Fibroblast of lung (primary cell): ENCODE data around the gene CDH26. TPM values are rescaled to one million over a fixed set of nuclear protein-coding genes. Genes with fewer than 3 reads are reported as not detected.

Experiments
- DNase-seq, 2 donors: peaks; one replicate each; pipeline versions ENCODE4 v3.0.0 to v3.0.0-alpha.2; 2010; ENCODE audit warnings: low read depth in 2 of 2
- H2AFZ ChIP-seq: 2 replicates; pipeline ENCODE4 v1.5.1; 2012; ENCODE audit warnings: low read length, control low read depth, inconsistent platforms
- H3K27ac ChIP-seq: 2 replicates; pipeline ENCODE4 v1.5.1; 2011; ENCODE audit warnings: low read length, control low read depth; ENCODE audit not compliant: insufficient read depth
- H3K27me3 ChIP-seq: 2 replicates; pipeline ENCODE4 v1.5.1; 2011; ENCODE audit warnings: mild to moderate bottlenecking, low read length; ENCODE audit not compliant: control insufficient read depth, insufficient read depth
- H3K36me3 ChIP-seq: 2 replicates; pipeline ENCODE4 v1.5.1; 2011; ENCODE audit warnings: low read length; ENCODE audit not compliant: control insufficient read depth, insufficient read depth
- H3K4me1 ChIP-seq: 2 replicates; pipeline ENCODE4 v1.5.1; 2011; ENCODE audit warnings: low read length; ENCODE audit not compliant: control insufficient read depth, insufficient read depth; ENCODE audit errors: extremely low read depth
- H3K4me2 ChIP-seq: 2 replicates; pipeline ENCODE4 v1.5.1; 2011; ENCODE audit warnings: low read length, control low read depth; ENCODE audit not compliant: insufficient read depth; ENCODE audit errors: extremely low read depth
- H3K4me3 ChIP-seq, 4 experiments: fragments of 200-600 bp in 1 of 4; sonication (generic) in 1 of 4; replicated peaks in 1 of 4; 2 replicates each; pipeline ENCODE4 v1.5.1; 2011 to 2016; ENCODE audit warnings: low read length in 4 of 4, low read depth in 3 of 4, mild to moderate bottlenecking in 3 of 4, control low read depth in 2 of 4, inconsistent platforms in 1 of 4, mixed read lengths in 1 of 4; ENCODE audit not compliant: insufficient read depth in 1 of 4; ENCODE audit errors: control extremely low read depth in 1 of 4
- H3K79me2 ChIP-seq: 2 replicates; pipeline ENCODE4 v1.5.1; 2012; ENCODE audit warnings: mild to moderate bottlenecking, low read length, inconsistent platforms; ENCODE audit not compliant: control insufficient read depth, insufficient read depth
- H3K9ac ChIP-seq: 2 replicates; pipeline ENCODE4 v1.5.1; 2011; ENCODE audit warnings: mild to moderate bottlenecking, low read length, control low read depth; ENCODE audit not compliant: insufficient read depth
- H3K9me3 ChIP-seq: 2 replicates; pipeline ENCODE4 v1.5.1; 2012; ENCODE audit warnings: low read depth, low read length; ENCODE audit not compliant: control insufficient read depth, insufficient read depth
- H4K20me1 ChIP-seq: 2 replicates; pipeline ENCODE4 v1.5.1; 2011; ENCODE audit warnings: low read length; ENCODE audit not compliant: control insufficient read depth, insufficient read depth; ENCODE audit errors: extremely low read depth
- CTCF ChIP-seq, 2 donors: IDR thresholded peaks in 1 of 2; conservative IDR thresholded peaks in 1 of 2; 1 replicate in 1 of 2; 2 replicates in 1 of 2; pipeline ENCODE4 v1.5.1; 2011 to 2012; ENCODE audit warnings: low read length in 2 of 2, control low read depth in 1 of 2, inconsistent platforms in 1 of 2, low read depth in 1 of 2, mild to moderate bottlenecking in 1 of 2
- EZH2 ChIP-seq: IDR thresholded peaks from 2 replicates; pipeline ENCODE4 v1.5.1; 2012; ENCODE audit warnings: low read length, control low read depth, mild to moderate bottlenecking; ENCODE audit errors: missing control alignments
- polyA plus RNA-seq, 2 donors: library from polyadenylated mRNA; depleted of rRNA in 1 of 2; stranded (reverse) in 1 of 2; unstranded in 1 of 2; fragments of >200 nt; gene quantifications; 2 replicates each; pipeline ENCODE4 v1.2.1, GENCODE V29; 2011 to 2012; ENCODE audit warnings: missing spikeins in 1 of 2
- total RNA-seq: library from RNA; depleted of rRNA; stranded (reverse); fragments of >200 nt; gene quantifications from 2 replicates; pipeline ENCODE4 v1.2.1, GENCODE V29; 2014

CDH26 gene
- total and polyA plus RNA-seq, 2 donors (not counting 1 experiment from before 2014, with no cell fraction given): 0.12 to 0.50 TPM

- H3K4me1 ChIP-seq: peaks cover 7% of the 10 kb centered on the region
- H3K27me3 ChIP-seq: no peaks in the 10 kb centered on the region
- no peak overlapping the region for H3K4me2 ChIP-seq
- no peak overlapping the region for H2AFZ ChIP-seq
- peaks cover 2% of the 10 kb centered on the region for H3K36me3 ChIP-seq
- TF ChIP-seq EZH2 (no peak), CTCF (conservative IDR thresholded peaks at IDR 0.05 in 1 of 2, IDR thresholded peaks at IDR 0.05 in 1 of 2; ENCODE audit: low read depth in 1 of 2, low read length in 2 of 2) (no peak)
- H4K20me1 ChIP-seq: no peaks in the 10 kb centered on the region
- no peak overlapping the region for H3K27ac ChIP-seq
- H3K9ac ChIP-seq: no peak overlapping the region
- no peaks in the 10 kb centered on the region for H3K9me3 ChIP-seq
- H3K4me3 ChIP-seq: peak overlapping the region in 1 of 4 experiments; percentile 67
- DNase-seq: peak; percentile 16 to 50
- H3K79me2 ChIP-seq: peaks cover 5% of the 10 kb centered on the region
These were observed 20.0 kb upstream of the CDH26 start for GRCh38 chr20:59938221-59938620.

DNA sequence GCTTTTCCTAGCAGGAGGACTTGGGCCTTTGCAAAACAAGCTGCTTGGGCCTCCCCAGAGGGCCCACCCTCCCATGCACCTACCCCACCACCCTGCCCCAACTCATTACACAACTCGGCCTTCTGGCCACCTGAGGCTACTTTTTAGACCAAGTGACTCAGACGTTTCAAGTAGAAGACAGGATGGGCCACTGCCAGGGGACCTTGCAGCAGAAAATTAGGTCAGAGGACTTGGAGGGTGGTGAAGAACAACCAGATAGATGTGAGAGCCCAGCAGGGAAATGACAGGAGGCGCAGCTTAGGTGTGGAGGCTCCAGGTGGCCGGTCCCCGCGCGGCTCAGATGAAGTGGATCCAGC is 19.5 kb upstream of the CDH26 start:
- Histone ChIP-seq H3K4me1 (peaks cover 7% of the 10 kb centered on the region), H3K4me2 (no peak overlapping the region), H3K9ac (no peak overlapping the region), H3K4me3 (peak overlapping the region in 1 of 4 experiments; percentile 67), H3K36me3 (peaks cover 2% of the 10 kb centered on the region), H4K20me1 (no peaks in the 10 kb centered on the region), H3K9me3 (no peaks in the 10 kb centered on the region), H3K27ac (no peak overlapping the region), H3K79me2 (peaks cover 5% of the 10 kb centered on the region), H2AFZ (no peak overlapping the region), H3K27me3 (no peaks in the 10 kb centered on the region)
- no peak for DNase-seq
- TF ChIP-seq CTCF (conservative IDR thresholded peaks at IDR 0.05 in 1 of 2, IDR thresholded peaks at IDR 0.05 in 1 of 2; ENCODE audit: low read depth in 1 of 2, low read length in 2 of 2) (no peak), EZH2 (no peak)

GRCh38 chr20:59939052-59939878 is 19.0 kb upstream of the CDH26 start:
- Histone ChIP-seq H3K9ac (peak overlapping the region; percentile 57), H3K4me1 (peaks cover 7% of the 10 kb centered on the region), H3K27me3 (no peaks in the 10 kb centered on the region), H4K20me1 (no peaks in the 10 kb centered on the region), H3K27ac (peak overlapping the region; percentile 79), H3K4me2 (peak overlapping the region; percentile 64), H3K9me3 (no peaks in the 10 kb centered on the region), H3K79me2 (peaks cover 5% of the 10 kb centered on the region), H3K4me3 (peak overlapping the region; percentile 56 to 67 (median 62)), H2AFZ (peak overlapping the region; percentile 37), H3K36me3 (peaks cover 2% of the 10 kb centered on the region)
- no peak for TF ChIP-seq CTCF (conservative IDR thresholded peaks at IDR 0.05 in 1 of 2, IDR thresholded peaks at IDR 0.05 in 1 of 2; ENCODE audit: low read depth in 1 of 2, low read length in 2 of 2)
- TF ChIP-seq EZH2: no peak
- DNase-seq: peak; percentile 12 to 20
